Motor neuron (in vitro differentiated cells): Measurements from ENCODE around the gene FNDC3B. TPM values are rescaled to one million over a fixed set of nuclear protein-coding genes. Genes with fewer than 3 reads are reported as not detected.

Experiments used
- ATAC-seq, 8 experiments: fragments of 200-7000 bp; cut with Tn5 transposase; replicated peaks in 6 of 8; 2 replicates each; pipeline ENCODE4 v1.8.0; 2021; ENCODE audit warnings: mild to moderate bottlenecking in 8 of 8, moderate library complexity in 8 of 8
- H3K27ac ChIP-seq, 2 donors: fragments of 250-450 bp; sonication (Bioruptor Pico); 2 replicates each; pipeline ENCODE4 v1.9.0; 2021; ENCODE audit warnings: antibody characterized with exemption in 2 of 2, mild to moderate bottlenecking in 2 of 2, moderate library complexity in 1 of 2
- H3K4me1 ChIP-seq, 2 donors: fragments of 250-450 bp; sonication (Bioruptor Pico); replicated peaks in 1 of 2; 2 replicates each; pipeline ENCODE4 v1.6.1; 2021; ENCODE audit warnings: antibody characterized with exemption in 2 of 2, mild to moderate bottlenecking in 2 of 2, moderate library complexity in 1 of 2
- H3K4me3 ChIP-seq, 5 donors: fragments of 250-450 bp; sonication (Bioruptor Pico); 2 replicates each; pipeline ENCODE4 v1.9.0; 2021; ENCODE audit warnings: antibody characterized with exemption in 5 of 5, mild to moderate bottlenecking in 5 of 5, moderate library complexity in 4 of 5
- WGBS, 10 experiments: fragments of 450-650 bp; shearing (Covaris generic); methylation state at CpG; one replicate each; pipeline ENCODE4 v1.0.0; 2022; 5-methylcytosine and 5-hydroxymethylcytosine counted together
- in situ Hi-C, 9 experiments: fragments of 400-800 bp; cut with MboI; loops; one replicate each; pipeline ENCODE4 v1.15.0; 2021; ENCODE audit warnings: low sequenced_read_pairs in 9 of 9, low pct_unique_long_range_greater_than_20kb in 2 of 9; ENCODE audit not compliant: unreplicated experiment in 9 of 9
- total RNA-seq, 8 experiments: library from RNA; unstranded; fragments of 300-600 nt; gene quantifications; 2 replicates each; pipeline versions ENCODE4 v1.2.3 to v1.2.4, GENCODE V29; 2022

The FNDC3B gene
- total RNA-seq, 8 experiments from 2014 or later: 12.4 to 77.0 (median 36.6) TPM

GRCh38 chr3:172062761-172063160, 23.4 kb downstream of the FNDC3B start:
- peaks cover 0 to 8% of the 10 kb centered on the region in 2 donors for H3K4me1 ChIP-seq
- no peak overlapping the region for H3K4me3 ChIP-seq
- in situ Hi-C loops: no loop called here
- no peak overlapping the region for H3K27ac ChIP-seq
- no peak for ATAC-seq
- 88 to 100% (median 100%) methylated on average over 2 to 3 of the region's 3 CpGs; no CpG with 5 or more reads in 1 of the 10 experiments for WGBS, 10 experiments

DNA sequence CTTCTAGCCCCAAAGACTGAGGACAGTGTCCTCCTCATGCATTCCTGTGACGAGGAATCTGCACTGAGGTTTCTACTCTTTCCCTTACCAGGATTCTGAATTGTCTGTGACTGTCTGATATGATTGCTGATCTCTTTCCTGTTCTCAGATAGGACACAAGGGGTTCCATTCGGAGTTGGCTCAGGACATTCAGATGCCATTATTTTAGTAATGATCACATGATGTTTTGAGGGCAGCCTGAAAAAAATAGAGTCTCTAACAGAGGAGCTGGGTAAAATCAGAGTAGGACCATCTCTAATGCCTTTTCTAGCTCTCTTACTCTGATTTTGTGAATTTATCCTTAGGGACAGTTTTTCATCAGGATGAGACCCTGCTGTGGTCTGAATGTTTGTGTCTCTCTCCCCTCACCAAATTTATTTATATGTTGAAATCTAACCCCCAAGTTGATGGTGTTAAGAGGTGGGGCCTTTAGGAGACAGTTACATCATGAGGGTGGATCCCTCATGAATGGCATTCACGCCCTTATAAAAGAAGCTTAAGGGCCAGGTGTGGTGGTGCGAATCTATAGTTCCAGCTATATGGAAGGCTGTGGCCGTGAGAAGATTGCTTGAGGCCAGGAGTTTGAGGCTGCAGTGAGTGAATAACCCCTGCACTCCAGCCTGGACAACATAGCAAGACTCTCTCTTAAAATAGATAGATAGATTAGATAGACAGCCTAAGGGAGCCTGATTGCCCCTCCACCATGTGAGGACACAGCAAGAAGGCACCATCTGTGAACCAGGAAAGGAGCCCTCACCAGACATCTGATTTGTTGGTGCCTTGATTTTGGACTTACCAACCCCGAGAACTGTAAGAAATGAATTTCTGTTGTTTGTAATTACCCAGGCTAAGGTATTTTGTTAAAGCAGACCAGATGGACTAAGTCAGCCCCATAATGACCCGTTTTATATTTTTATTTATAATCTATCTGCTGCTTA, 24.4 kb downstream of the FNDC3B start:
- ATAC-seq: no peak
- in situ Hi-C loops: no loop called here
- WGBS, 10 experiments: 46 to 100% (median 84%) methylated on average over 1 to 5 of the region's 7 CpGs
- H3K27ac ChIP-seq: no peak overlapping the region
- H3K4me3 ChIP-seq: no peak overlapping the region
- H3K4me1 ChIP-seq: peaks cover 0 to 5% of the 10 kb centered on the region in 2 donors

DNA sequence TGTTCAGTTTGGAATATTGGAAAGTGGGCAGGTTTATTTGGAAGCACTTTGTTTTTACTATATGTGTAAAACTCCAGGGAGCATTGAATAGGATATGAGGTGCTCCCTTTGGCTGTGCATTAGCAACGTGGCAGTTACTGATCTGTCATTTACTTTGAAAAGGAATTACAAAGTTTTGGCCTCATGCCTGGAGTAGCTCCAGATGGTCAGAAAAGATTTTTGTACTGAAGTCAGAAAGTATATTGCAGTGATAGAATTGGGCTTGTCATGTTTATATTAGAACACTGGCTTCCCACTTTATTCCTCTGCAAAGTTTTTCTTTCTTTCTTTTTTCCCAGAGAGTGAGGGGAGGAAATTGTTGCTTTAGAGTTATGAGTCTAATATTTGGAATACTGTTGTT, 26.1 kb downstream of the FNDC3B start:
- peak in 5 of 8 experiments; percentile 23 to 66 (median 56) for ATAC-seq
- Histone ChIP-seq H3K27ac (no peak overlapping the region), H3K4me1 (peaks cover 0 to 5% of the 10 kb centered on the region in 2 donors), H3K4me3 (no peak overlapping the region)
- in situ Hi-C loops: no loop called here
- WGBS, 10 experiments: 0 to 50% (median 10%) methylated on average over 1 of the region's 1 CpG; no CpG with 5 or more reads in 2 of the 10 experiments

DNA sequence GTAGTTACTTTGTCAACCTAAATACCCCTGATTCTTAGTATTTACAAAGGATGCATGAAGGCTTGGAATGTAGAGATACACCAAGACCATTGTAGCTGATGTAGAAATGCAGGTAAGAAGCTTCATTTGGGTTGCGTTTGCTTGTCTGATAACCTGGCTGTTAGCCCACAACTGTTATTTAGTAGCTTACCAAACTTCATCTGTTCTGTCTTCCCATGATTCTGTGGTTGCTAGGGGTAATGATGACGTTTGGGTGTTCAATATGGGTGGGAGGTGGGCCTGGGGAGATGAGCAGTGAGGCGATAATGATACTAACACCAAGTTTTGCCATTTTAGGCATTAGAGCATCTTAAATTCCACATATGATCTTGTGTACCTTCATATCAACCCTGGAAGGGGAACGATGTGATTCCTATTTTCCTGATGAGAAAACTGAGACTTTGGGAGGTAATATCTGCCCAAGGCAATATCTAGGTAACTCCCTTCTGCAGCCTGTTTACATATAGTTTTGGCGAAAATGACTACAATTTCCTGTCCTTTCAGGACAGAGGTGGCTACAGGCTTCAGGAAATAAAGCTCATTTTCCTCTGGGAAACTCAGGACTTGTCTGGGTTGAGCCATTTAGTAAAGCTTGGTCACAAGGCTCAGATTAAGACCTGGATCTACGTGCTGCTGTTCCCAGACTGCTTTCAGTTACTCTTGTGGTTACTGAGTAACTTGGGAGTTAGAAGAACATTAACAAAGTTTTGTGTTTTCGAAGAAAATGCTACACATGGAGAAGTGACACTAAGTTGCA, 26.8 kb downstream of the FNDC3B start:
- in situ Hi-C loops: no loop called here

DNA sequence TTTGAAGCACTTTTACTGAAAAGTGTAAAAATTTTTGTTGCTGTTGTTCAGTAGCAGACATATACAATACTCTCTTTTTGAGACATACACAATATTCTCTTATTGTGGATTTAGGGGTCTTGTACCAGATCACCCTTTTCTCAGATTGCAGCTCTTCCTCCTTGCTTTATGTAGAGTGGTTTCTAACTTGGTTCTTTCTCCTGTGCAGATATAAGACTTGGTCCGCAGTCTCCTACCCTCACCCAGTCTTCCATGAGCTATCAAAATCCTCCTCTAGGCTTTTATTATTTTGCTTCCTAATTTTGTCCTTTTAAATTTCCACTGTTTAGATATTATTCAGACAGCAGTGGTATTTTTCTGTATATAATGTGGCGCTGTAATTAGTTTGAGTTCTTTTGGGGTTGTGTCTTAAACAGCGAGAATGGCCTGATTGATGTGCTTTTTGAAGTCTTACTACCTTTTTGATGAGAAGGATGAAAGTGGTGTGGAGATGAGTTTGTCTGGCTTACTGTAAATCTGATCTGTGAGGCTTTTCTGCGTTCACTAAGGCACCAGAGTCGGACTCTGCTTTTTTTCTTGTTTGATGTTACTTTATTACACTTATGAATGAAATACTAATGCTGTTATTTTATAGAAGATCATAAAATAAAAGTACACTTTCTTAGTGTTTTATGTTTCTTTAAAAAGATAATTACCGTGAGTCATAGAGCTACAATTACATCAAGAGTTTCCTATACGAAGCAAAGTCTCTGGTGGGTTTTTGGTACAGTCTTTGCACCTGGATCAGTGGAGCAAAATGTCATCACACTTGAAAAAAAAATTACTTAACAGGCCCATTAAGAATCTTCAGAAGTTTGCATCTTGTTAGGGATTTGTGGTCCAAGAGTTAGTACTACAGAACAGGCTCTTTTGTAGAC, 27.8 kb downstream of the FNDC3B start:
- 81 to 100% (median 93%) methylated on average over 1 to 7 of the region's 7 CpGs for WGBS, 10 experiments
- Histone ChIP-seq H3K4me1 (peaks cover 0 to 5% of the 10 kb centered on the region in 2 donors), H3K4me3 (no peak overlapping the region), H3K27ac (no peak overlapping the region)
- no peak for ATAC-seq
- in situ Hi-C loops: no loop called here

More for the DNA sequence above, 26.8 kb downstream of the FNDC3B start:
- peak in 2 of 8 experiments; percentile 20 to 26 for ATAC-seq
- 18 to 100% (median 47%) methylated on average over 1 to 7 of the region's 7 CpGs for WGBS, 10 experiments
- H3K27ac ChIP-seq: no peak overlapping the region
- no peak overlapping the region for H3K4me3 ChIP-seq
- peaks cover 0 to 5% of the 10 kb centered on the region in 2 donors for H3K4me1 ChIP-seq

- Histone ChIP-seq H3K4me3 (no peak overlapping the region), H3K27ac (no peak overlapping the region), H3K4me1 (peaks cover 0 to 5% of the 10 kb centered on the region in 2 donors)
- in situ Hi-C loops: no loop called here
- no peak for ATAC-seq
- 72 to 100% (median 91%) methylated on average over 1 to 6 of the region's 6 CpGs; no CpG with 5 or more reads in 4 of the 10 experiments for WGBS, 10 experiments
Observed at GRCh38 chr3:172067837-172068440, 28.6 kb downstream of the FNDC3B start.

DNA sequence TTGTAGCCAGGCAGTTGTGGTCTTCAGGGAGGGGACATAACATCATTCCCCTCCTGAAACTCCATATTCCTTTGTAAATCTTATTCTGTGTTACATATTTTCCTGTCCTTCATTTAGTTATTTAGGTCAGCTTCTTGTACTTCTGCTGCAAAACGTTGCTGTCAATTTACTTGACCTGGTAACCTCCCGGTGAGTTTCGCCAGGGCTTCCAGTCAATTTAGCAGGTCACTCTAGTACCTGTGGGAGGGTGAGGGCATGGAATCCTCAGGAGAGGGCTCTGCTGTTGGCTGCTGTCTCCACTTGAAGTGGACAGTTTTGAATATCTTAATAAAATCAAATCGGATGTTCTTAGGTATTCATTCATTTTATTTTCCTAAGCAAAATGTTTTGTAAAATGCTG, 29.6 kb downstream of the FNDC3B start:
- in situ Hi-C loops: no loop called here
- WGBS, 10 experiments: 57 to 90% (median 75%) methylated on average over 2 to 4 of the region's 4 CpGs; no CpG with 5 or more reads in 3 of the 10 experiments
- Histone ChIP-seq H3K4me3 (no peak overlapping the region), H3K27ac (no peak overlapping the region), H3K4me1 (peaks cover 0 to 7% of the 10 kb centered on the region in 2 donors)
- no peak for ATAC-seq

DNA sequence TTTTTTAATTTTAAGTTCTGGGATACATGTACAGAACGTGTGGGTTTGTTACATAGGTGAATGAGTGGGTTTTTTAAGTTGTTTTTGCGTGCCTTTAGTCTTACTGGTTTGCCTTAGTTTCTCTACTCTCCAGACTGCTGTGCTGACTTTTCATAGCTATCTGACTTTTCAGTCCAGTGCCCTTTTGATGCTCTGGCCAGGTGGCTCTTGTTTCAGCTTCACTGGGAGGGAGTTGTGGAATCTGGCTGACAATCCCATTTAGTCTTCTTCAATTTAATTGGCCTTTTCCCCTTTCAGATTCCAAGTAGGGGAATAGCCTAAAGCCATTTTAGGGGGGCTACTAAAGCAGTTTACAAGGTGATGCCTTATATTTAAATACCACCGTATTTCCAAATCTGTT, 30.1 kb downstream of the FNDC3B start:
- no peak overlapping the region for H3K27ac ChIP-seq
- H3K4me3 ChIP-seq: no peak overlapping the region
- WGBS, 10 experiments: 58 to 77% (median 67%) methylated on average over 1 to 3 of the region's 3 CpGs
- in situ Hi-C loops: no loop called here
- ATAC-seq: no peak
- peaks cover 0 to 12% of the 10 kb centered on the region in 2 donors for H3K4me1 ChIP-seq

GRCh38 chr3:172070269-172070668, 30.9 kb downstream of the FNDC3B start:
- WGBS, 10 experiments: 40 to 100% (median 83%) methylated on average over 1 to 6 of the region's 6 CpGs
- in situ Hi-C loops: no loop called here
- H3K27ac ChIP-seq: no peak overlapping the region

GRCh38 chr3:172070802-172071201, 31.4 kb downstream of the FNDC3B start:
- peaks cover 6 to 22% of the 10 kb centered on the region in 2 donors for H3K4me1 ChIP-seq
- H3K4me3 ChIP-seq: no peak overlapping the region
- in situ Hi-C loops: no loop called here
- H3K27ac ChIP-seq: no peak overlapping the region
- WGBS, 10 experiments: 21 to 100% (median 87%) methylated on average over 1 to 2 of the region's 2 CpGs; no CpG with 5 or more reads in 1 of the 10 experiments
- no peak for ATAC-seq

More at GRCh38 chr3:172070269-172070668, 30.9 kb downstream of the FNDC3B start:
- Histone ChIP-seq H3K4me1 (peaks cover under 1 to 19% of the 10 kb centered on the region in 2 donors), H3K4me3 (no peak overlapping the region)
- no peak for ATAC-seq

DNA sequence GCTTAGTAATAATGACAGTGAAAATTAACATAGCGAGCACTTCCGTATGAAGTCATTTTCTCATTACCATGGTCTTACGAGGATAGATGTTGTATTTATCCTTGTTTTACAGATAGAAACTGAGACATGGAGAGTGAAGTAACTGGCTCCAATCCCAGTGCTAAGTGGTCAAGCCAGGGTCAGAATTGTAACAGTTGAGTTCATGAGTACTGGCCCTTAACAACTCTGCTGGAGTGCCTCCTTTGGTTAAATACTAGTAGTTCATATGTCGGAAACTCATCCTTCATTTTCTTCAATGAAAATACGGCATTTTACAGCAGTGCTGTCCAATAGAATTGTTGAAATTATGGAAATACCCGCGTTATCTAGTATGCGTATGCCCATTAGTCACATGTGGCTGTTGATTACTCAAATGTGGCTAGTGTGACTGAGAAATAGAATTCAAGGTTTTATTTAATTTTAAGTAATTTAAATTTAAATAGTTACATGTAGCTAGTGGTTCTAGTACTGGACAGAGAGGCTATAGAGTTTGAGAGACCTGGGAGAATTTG, 32.5 kb downstream of the FNDC3B start:
- Histone ChIP-seq H3K4me3 (no peak overlapping the region), H3K27ac (no peak overlapping the region), H3K4me1 (peaks cover 15 to 28% of the 10 kb centered on the region in 2 donors)
- in situ Hi-C loops: no loop called here
- WGBS, 10 experiments: 80 to 100% (median 95%) methylated on average over 3 to 8 of the region's 8 CpGs
- ATAC-seq: no peak

DNA sequence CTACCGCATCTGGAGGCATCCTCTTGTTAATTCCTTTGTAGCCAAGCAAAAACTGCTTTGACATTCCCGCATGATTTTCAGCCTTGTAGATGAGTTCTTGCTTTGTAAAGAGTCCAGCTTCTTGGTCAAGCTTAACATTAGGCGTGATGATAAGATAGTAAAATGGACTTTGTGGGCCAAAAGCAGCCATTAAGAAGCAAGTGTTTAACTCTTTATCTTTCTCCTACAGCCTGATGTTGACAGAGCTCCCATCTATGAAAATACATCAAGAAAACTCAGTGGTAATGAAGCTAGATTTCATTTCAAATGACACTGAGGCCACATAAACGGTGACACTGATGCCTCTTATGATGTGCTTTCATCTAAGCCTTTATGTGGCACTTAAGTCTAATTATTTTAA, 33.2 kb downstream of the FNDC3B start:
- peaks cover 22 to 28% of the 10 kb centered on the region in 2 donors for H3K4me1 ChIP-seq
- WGBS, 10 experiments: 78 to 100% (median 94%) methylated on average over 1 to 4 of the region's 4 CpGs; no CpG with 5 or more reads in 3 of the 10 experiments
- in situ Hi-C loops: no loop called here
- no peak overlapping the region for H3K27ac ChIP-seq
- no peak for ATAC-seq
- H3K4me3 ChIP-seq: no peak overlapping the region
